Ishikawa (cell line): ENCODE results near the gene NINJ1.

Experiments used
- CEBPB ChIP-seq: IDR thresholded peaks from 2 replicates; pipeline ENCODE4 v1.6.1; 2012
- CREB1 ChIP-seq: IDR thresholded peaks from 2 replicates; pipeline ENCODE4 v1.6.1; 2012; ENCODE audit warnings: low read depth
- EP300 ChIP-seq: IDR thresholded peaks from 2 replicates; pipeline ENCODE4 v1.6.1; 2012; ENCODE audit warnings: borderline replicate concordance
- FOXM1 ChIP-seq: IDR thresholded peaks from 2 replicates; pipeline ENCODE4 v1.6.1; 2012; ENCODE audit warnings: low read depth, borderline replicate concordance
- RAD21 ChIP-seq: IDR thresholded peaks from 2 replicates; pipeline ENCODE4 v1.6.1; 2012; ENCODE audit warnings: low read depth
- TCF12 ChIP-seq: IDR thresholded peaks from 2 replicates; pipeline ENCODE4 v1.6.1; 2012; ENCODE audit warnings: low read depth
- TEAD4 ChIP-seq: IDR thresholded peaks from 2 replicates; pipeline ENCODE4 v1.6.1; 2012
- YY1 ChIP-seq: IDR thresholded peaks from 2 replicates; pipeline ENCODE4 v1.6.1; 2012; ENCODE audit warnings: low read depth
- TF ChIP-seq, protein P1 (sequence below): IDR thresholded peaks from 2 replicates; pipeline ENCODE4 v1.6.1; 2012
- TF ChIP-seq, protein P2 (sequence below): IDR thresholded peaks from 2 replicates; pipeline ENCODE4 v1.6.1; 2012
- TF ChIP-seq, protein P3 (sequence below): IDR thresholded peaks from 2 replicates; pipeline ENCODE4 v1.6.1; 2012; ENCODE audit warnings: low read depth, mild to moderate bottlenecking

DNA sequence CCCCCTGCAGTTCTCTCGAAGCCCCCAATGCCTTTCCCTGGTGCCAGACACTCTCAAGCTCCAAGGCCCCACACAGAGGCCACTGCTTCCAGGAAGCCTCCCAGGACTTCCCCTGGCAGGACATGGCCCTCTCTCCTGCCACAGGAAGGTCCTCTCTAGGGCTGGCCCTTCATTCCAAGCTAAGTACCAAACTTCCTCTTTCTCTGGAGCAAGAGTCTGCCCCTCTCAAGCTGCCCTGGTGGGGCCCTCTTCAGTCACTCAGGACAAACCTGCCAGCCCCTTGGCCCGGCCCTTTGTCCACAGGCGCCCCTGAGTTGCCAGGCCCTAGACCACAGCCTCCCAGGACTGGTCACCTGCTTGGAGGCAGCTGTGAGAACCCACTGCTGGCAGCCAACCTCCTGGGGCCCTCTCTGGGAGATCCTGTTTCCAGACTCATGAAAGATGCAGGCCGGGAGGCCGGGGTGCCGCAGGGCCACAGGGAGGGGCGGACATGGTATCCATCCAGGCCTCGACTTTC, 6.6 kb downstream of the NINJ1 start:
- TF ChIP-seq EP300 (no peak), CEBPB (no peak), TCF12 (no peak), RAD21 (no peak), TEAD4 (no peak), FOXM1 (no peak), CREB1 (no peak), YY1 (no peak)
- TF ChIP-seq, protein P1, sequence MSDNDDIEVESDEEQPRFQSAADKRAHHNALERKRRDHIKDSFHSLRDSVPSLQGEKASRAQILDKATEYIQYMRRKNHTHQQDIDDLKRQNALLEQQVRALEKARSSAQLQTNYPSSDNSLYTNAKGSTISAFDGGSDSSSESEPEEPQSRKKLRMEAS = no peak
- TF ChIP-seq, protein P2, sequence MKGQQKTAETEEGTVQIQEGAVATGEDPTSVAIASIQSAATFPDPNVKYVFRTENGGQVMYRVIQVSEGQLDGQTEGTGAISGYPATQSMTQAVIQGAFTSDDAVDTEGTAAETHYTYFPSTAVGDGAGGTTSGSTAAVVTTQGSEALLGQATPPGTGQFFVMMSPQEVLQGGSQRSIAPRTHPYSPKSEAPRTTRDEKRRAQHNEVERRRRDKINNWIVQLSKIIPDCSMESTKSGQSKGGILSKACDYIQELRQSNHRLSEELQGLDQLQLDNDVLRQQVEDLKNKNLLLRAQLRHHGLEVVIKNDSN = no peak
- TF ChIP-seq, protein P3, sequence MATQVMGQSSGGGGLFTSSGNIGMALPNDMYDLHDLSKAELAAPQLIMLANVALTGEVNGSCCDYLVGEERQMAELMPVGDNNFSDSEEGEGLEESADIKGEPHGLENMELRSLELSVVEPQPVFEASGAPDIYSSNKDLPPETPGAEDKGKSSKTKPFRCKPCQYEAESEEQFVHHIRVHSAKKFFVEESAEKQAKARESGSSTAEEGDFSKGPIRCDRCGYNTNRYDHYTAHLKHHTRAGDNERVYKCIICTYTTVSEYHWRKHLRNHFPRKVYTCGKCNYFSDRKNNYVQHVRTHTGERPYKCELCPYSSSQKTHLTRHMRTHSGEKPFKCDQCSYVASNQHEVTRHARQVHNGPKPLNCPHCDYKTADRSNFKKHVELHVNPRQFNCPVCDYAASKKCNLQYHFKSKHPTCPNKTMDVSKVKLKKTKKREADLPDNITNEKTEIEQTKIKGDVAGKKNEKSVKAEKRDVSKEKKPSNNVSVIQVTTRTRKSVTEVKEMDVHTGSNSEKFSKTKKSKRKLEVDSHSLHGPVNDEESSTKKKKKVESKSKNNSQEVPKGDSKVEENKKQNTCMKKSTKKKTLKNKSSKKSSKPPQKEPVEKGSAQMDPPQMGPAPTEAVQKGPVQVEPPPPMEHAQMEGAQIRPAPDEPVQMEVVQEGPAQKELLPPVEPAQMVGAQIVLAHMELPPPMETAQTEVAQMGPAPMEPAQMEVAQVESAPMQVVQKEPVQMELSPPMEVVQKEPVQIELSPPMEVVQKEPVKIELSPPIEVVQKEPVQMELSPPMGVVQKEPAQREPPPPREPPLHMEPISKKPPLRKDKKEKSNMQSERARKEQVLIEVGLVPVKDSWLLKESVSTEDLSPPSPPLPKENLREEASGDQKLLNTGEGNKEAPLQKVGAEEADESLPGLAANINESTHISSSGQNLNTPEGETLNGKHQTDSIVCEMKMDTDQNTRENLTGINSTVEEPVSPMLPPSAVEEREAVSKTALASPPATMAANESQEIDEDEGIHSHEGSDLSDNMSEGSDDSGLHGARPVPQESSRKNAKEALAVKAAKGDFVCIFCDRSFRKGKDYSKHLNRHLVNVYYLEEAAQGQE = no peak
